Measurements from ENCODE around the gene REST. TPM values are rescaled to one million over a fixed set of nuclear protein-coding genes. Genes with fewer than 3 reads are reported as not detected.

REST gene
- total and polyA plus RNA-seq, 2 donors (not counting 3 experiments of a cell fraction or from before 2014, with no cell fraction given) = 7.0 to 45.9 TPM

DNA sequence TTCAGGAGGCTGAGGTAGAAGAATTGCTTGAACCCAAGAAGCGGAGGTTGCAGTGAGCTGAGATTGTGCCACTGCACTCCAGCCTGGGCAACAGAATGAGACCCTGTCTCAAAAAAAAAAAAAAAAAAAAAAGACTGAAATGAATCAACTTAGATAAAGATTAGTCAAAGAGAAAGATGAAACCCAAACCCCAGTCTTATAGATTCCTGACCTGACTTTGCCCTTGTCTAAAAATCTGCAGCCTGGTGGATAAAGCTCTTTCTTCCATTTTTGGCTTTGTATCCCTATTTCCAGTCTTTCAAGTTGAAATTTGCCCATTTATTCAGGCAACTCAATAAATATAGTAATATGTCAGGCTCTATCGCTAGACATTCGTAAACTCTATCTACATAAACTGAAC, 46.9 kb upstream of the REST start:
- Histone ChIP-seq H2AFZ (ENCODE audit: low read depth, low read length) (no peak overlapping the region), H3K4me1 (ENCODE audit: control insufficient read depth, extremely low read depth, insufficient read depth, low read length) (no peaks in the 10 kb centered on the region), H3K9me3 (replicated peaks; ENCODE audit: control insufficient read depth, insufficient read depth, low read length) (no peaks in the 10 kb centered on the region), H3K4me2 (ENCODE audit: insufficient read depth, low read length) (no peak overlapping the region), H3K79me2 (ENCODE audit: control insufficient read depth, insufficient read depth, low read length) (no peaks in the 10 kb centered on the region), H3K9ac (replicated peaks; ENCODE audit: extremely low read depth, insufficient read depth, low read length) (no peak overlapping the region), H3K27me3 (ENCODE audit: control insufficient read depth in 2 of 2, insufficient read depth in 2 of 2, low read length in 2 of 2) (peaks cover 10% of the 10 kb centered on the region in 2 experiments), H3K4me3 (replicated peaks in 1 of 3; ENCODE audit: insufficient read depth in 1 of 3, low read depth in 1 of 3, low read length in 3 of 3) (no peak overlapping the region), H3K27ac (ENCODE audit: insufficient read depth, low read depth, low read length) (no peak overlapping the region), H4K20me1 (replicated peaks; ENCODE audit: control insufficient read depth, extremely low read depth, insufficient read depth, low read length) (no peaks in the 10 kb centered on the region), H3K9me1 (replicated peaks; ENCODE audit: control insufficient read depth, extremely low read depth, insufficient read depth, low read length) (no peaks in the 10 kb centered on the region), H3K36me3 (ENCODE audit: control insufficient read depth in 2 of 2, extremely low read depth in 1 of 2, insufficient read depth in 2 of 2, low read length in 2 of 2) (no peaks in the 10 kb centered on the region)
- ChIA-PET CTCF (interaction anchor here (1.5 kb wide), 1 partner anchor 13 kb away, joined by 4 read pairs; no protein-coding TSS in a partner anchor), POLR2A (no interaction called here)
- FAIRE-seq (no peak), DNase-seq (ENCODE audit: low read depth, low spot score) (no peak)
- no TSS peak for BruUV-seq (replicated peaks)
- dilution Hi-C loops (cut with MboI; ENCODE audit: extremely low pct_ligation_motif_present, low sequenced_read_pairs) (no loop called here), intact Hi-C loops (cut with micrococcal nuclease) (no loop called here)
- no peak for TF ChIP-seq MYC (IDR thresholded peaks at IDR 0.05; ENCODE audit: low read depth, low read length)
- no peak for TF ChIP-seq POLR2A (IDR thresholded peaks at IDR 0.05; ENCODE audit: low read depth, low read length)
- TF ChIP-seq EZH2 (IDR thresholded peaks at IDR 0.05; ENCODE audit: borderline replicate concordance, low read depth, low read length, severe bottlenecking) = no peak
- no peak for TF ChIP-seq FOS (IDR thresholded peaks at IDR 0.05; ENCODE audit: borderline replicate concordance, insufficient read depth, low read length)
- TF ChIP-seq POLR2AphosphoS5 (IDR thresholded peaks at IDR 0.05; ENCODE audit: insufficient read depth, low read depth, low read length) = no peak
- TF ChIP-seq, protein P1, sequence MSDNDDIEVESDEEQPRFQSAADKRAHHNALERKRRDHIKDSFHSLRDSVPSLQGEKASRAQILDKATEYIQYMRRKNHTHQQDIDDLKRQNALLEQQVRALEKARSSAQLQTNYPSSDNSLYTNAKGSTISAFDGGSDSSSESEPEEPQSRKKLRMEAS (IDR thresholded peaks at IDR 0.05; ENCODE audit: insufficient read depth, insufficient read length) = no peak
- no peak for TF ChIP-seq GATA2 (IDR thresholded peaks at IDR 0.05; ENCODE audit: insufficient read depth, insufficient read length, low read depth, low read length)
- TF ChIP-seq, protein P2, sequence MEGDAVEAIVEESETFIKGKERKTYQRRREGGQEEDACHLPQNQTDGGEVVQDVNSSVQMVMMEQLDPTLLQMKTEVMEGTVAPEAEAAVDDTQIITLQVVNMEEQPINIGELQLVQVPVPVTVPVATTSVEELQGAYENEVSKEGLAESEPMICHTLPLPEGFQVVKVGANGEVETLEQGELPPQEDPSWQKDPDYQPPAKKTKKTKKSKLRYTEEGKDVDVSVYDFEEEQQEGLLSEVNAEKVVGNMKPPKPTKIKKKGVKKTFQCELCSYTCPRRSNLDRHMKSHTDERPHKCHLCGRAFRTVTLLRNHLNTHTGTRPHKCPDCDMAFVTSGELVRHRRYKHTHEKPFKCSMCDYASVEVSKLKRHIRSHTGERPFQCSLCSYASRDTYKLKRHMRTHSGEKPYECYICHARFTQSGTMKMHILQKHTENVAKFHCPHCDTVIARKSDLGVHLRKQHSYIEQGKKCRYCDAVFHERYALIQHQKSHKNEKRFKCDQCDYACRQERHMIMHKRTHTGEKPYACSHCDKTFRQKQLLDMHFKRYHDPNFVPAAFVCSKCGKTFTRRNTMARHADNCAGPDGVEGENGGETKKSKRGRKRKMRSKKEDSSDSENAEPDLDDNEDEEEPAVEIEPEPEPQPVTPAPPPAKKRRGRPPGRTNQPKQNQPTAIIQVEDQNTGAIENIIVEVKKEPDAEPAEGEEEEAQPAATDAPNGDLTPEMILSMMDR (IDR thresholded peaks at IDR 0.05; ENCODE audit: extremely low read depth in 1 of 2, insufficient read depth in 1 of 2, low read depth in 1 of 2, low read length in 2 of 2) = no peak
- no peak for TF ChIP-seq JUN (IDR thresholded peaks at IDR 0.05; ENCODE audit: borderline replicate concordance, insufficient read depth, insufficient read length, low read depth)

Measured in endothelial cell of umbilical vein (primary cell).